Astrocyte of the hippocampus (primary cell): ENCODE results near the gene PGLYRP3.

Experiments used
- DNase-seq: peaks from one replicate; pipeline ENCODE4 v3.0.0; 2011; ENCODE audit warnings: low read depth, low spot score

The PGLYRP3 gene

GRCh38 chr1:153312570-153313186 is at the start of gene PGLYRP3:
Gene PGLYRP3 (minus strand): TSS chr1:153312952. CDS start chr1:153310665, 2,287 bp downstream.
- DNase-seq = no peak

GRCh38 chr1:153362187-153362775 is 49.5 kb upstream of the PGLYRP3 start:
- DNase-seq = no peak

- DNase-seq = no peak
Observed at GRCh38 chr1:153361480-153362109, 48.8 kb upstream of the PGLYRP3 start.

GRCh38 chr1:153360592-153361479 is 48.1 kb upstream of the PGLYRP3 start:
- no peak for DNase-seq

GRCh38 chr1:153360190-153360589 is 47.4 kb upstream of the PGLYRP3 start:
- DNase-seq = no peak

- DNase-seq = no peak
Observed at GRCh38 chr1:153359241-153359640, 46.5 kb upstream of the PGLYRP3 start.

GRCh38 chr1:153358691-153358975 is 45.9 kb upstream of the PGLYRP3 start:
- DNase-seq = no peak

- DNase-seq = no peak
Observed at GRCh38 chr1:153357853-153358690, 45.3 kb upstream of the PGLYRP3 start, which contains the start of gene S100A9. Gene S100A9 (plus strand): TSS chr1:153357854. CDS start chr1:153358284, 430 bp downstream.

- no peak for DNase-seq
Observed at GRCh38 chr1:153357076-153357852, 44.5 kb upstream of the PGLYRP3 start.

- DNase-seq = no peak
Observed at GRCh38 chr1:153356392-153357075, 43.8 kb upstream of the PGLYRP3 start.

GRCh38 chr1:153355445-153356071 is 42.8 kb upstream of the PGLYRP3 start:
- peak; percentile 30 for DNase-seq

- no peak for DNase-seq
Observed at GRCh38 chr1:153354515-153355193, 41.9 kb upstream of the PGLYRP3 start.

- DNase-seq = peak; percentile 28
Observed at GRCh38 chr1:153353226-153353947, 40.6 kb upstream of the PGLYRP3 start.

GRCh38 chr1:153352523-153352922 is 39.8 kb upstream of the PGLYRP3 start:
- DNase-seq = peak; percentile 78

- no peak for DNase-seq
Observed at GRCh38 chr1:153350321-153350957, 37.7 kb upstream of the PGLYRP3 start.

- DNase-seq = no peak
Observed at GRCh38 chr1:153349363-153350320, 36.9 kb upstream of the PGLYRP3 start.
